Tibial nerve (tissue), 4 donors: ENCODE results near the gene RPS6KB1. TPM values are rescaled to one million over a fixed set of nuclear protein-coding genes. Genes with fewer than 3 reads are reported as not detected.

ENCODE experiments used
- DNase-seq, 2 donors: peaks; one replicate each; pipeline ENCODE4 v3.0.0-alpha.2; 2019; ENCODE audit warnings: low spot score in 2 of 2
- H3K27ac ChIP-seq, 4 donors: fragments of 200-600 bp; sonication (generic) in 3 of 4; one replicate each; pipeline ENCODE4 v1.5.1; 2017 to 2019; ENCODE audit warnings: mild to moderate bottlenecking in 1 of 4
- H3K27me3 ChIP-seq, 2 donors: fragments of 200-600 bp; sonication (generic) in 1 of 2; one replicate each; pipeline versions ENCODE4 v1.5.1 to v1.6.0; 2017 to 2019
- H3K36me3 ChIP-seq, 3 donors: fragments of 200-600 bp; sonication (generic); one replicate each; pipeline ENCODE4 v1.5.1; 2018 to 2019
- H3K4me1 ChIP-seq, 4 donors: fragments of 200-600 bp; sonication (generic) in 3 of 4; one replicate each; pipeline ENCODE4 v1.5.1; 2017 to 2019
- H3K4me3 ChIP-seq, 4 donors: fragments of 200-600 bp; sonication (generic) in 3 of 4; one replicate each; pipeline ENCODE4 v1.5.1; 2017 to 2019; ENCODE audit warnings: mild to moderate bottlenecking in 1 of 4, moderate library complexity in 1 of 4
- H3K9me3 ChIP-seq, 4 donors: fragments of 200-600 bp; sonication (generic) in 3 of 4; one replicate each; pipeline ENCODE4 v1.5.1; 2017 to 2019
- CTCF ChIP-seq, 5 experiments: fragments of 200-600 bp in 3 of 5; fragments of 450-650 bp in 2 of 5; sonication (generic) in 3 of 5; IDR thresholded peaks; one replicate each; pipeline ENCODE4 v1.5.1; 2016 to 2019; ENCODE audit warnings: antibody characterized with exemption in 5 of 5, mild to moderate bottlenecking in 3 of 5, moderate library complexity in 2 of 5
- EP300 ChIP-seq, 2 donors: sonication (generic); formaldehyde crosslinking; IDR thresholded peaks; one replicate each; pipeline ENCODE4 v1.6.1; 2017; ENCODE audit warnings: antibody characterized with exemption in 2 of 2, mild to moderate bottlenecking in 1 of 2
- POLR2A ChIP-seq, 2 donors: fragments of 450-650 bp; IDR thresholded peaks; one replicate each; pipeline ENCODE4 v1.6.1; 2017; ENCODE audit warnings: antibody characterized with exemption in 2 of 2, mild to moderate bottlenecking in 2 of 2, moderate library complexity in 2 of 2
- WGBS, 2 donors: methylation state at CpG; one replicate each; pipeline ENCODE4 v1.1.5; 2018; 5-methylcytosine and 5-hydroxymethylcytosine counted together
- total RNA-seq, 4 donors: library from RNA; depleted of rRNA; stranded (reverse); fragments of >200 nt; gene quantifications; one replicate each; pipeline ENCODE4 v1.1.0, GENCODE V29; 2016

The RPS6KB1 gene
- 10 to 100 TPM; 33.6 to 48.3 (median 43.2) TPM for total RNA-seq

GRCh38 chr17:59892924-59893675, at the start of gene RPS6KB1, which contains the start of gene TUBD1:
RPS6KB1 (plus strand) TSS chr17:59893121; CDS start chr17:59893185, 64 bp downstream.
TUBD1 (minus strand) TSS chr17:59892943; CDS start chr17:59891002, 1,941 bp downstream.
- peaks cover 0 to 56% (median 21%) of the 10 kb centered on the region in 4 donors for H3K4me1 ChIP-seq
- 1% methylated on average over 29 to 61 of the region's 61 CpGs for WGBS, 2 donors
- peak; percentile 87 to 98 for TF ChIP-seq EP300 (IDR thresholded peaks at IDR 0.05)
- TF ChIP-seq POLR2A (IDR thresholded peaks at IDR 0.05), result peak; percentile 81 to 94
- TF ChIP-seq CTCF (IDR thresholded peaks at IDR 0.05), result peak in 2 of 5 experiments; percentile 12 to 42
- no peaks in the 10 kb centered on the region for H3K27me3 ChIP-seq
- no peaks in the 10 kb centered on the region for H3K9me3 ChIP-seq
- peaks cover 0 to 26% (median 0%) of the 10 kb centered on the region in 3 donors for H3K36me3 ChIP-seq
- peak within 1 kb of the TSS; percentile 85 to 97 (median 95) for H3K27ac ChIP-seq
- peak within 1 kb of the TSS; percentile 91 to 100 (median 96) for H3K4me3 ChIP-seq
- peak; percentile 92 to 95 for DNase-seq

GRCh38 chr17:59844884-59845594, 47.9 kb upstream of the RPS6KB1 start:
- no peak for DNase-seq
- H3K4me1 ChIP-seq, result peaks cover 0 to 76% (median 36%) of the 10 kb centered on the region in 4 donors
- H3K9me3 ChIP-seq, result no peaks in the 10 kb centered on the region
- no peak overlapping the region for H3K4me3 ChIP-seq
- TF ChIP-seq POLR2A (IDR thresholded peaks at IDR 0.05) (no peak), EP300 (IDR thresholded peaks at IDR 0.05) (no peak), CTCF (IDR thresholded peaks at IDR 0.05) (no peak)
- H3K27me3 ChIP-seq, result no peaks in the 10 kb centered on the region
- H3K27ac ChIP-seq, result peak overlapping the region in 3 of 4 donors; percentile 76 to 97 (median 87)
- H3K36me3 ChIP-seq, result peaks cover 0 to 8% (median 0%) of the 10 kb centered on the region in 3 donors
- 93 to 94% methylated on average over 3 of the region's 3 CpGs for WGBS, 2 donors

GRCh38 chr17:59845595-59846393, 47.1 kb upstream of the RPS6KB1 start:
- H3K36me3 ChIP-seq, result peaks cover 0 to 3% (median 0%) of the 10 kb centered on the region in 3 donors
- WGBS, 2 donors, result 49 to 56% methylated on average over 3 of the region's 3 CpGs
- no peaks in the 10 kb centered on the region for H3K27me3 ChIP-seq
- H3K4me1 ChIP-seq, result peaks cover 0 to 70% (median 34%) of the 10 kb centered on the region in 4 donors
- no peaks in the 10 kb centered on the region for H3K9me3 ChIP-seq
- TF ChIP-seq EP300 (IDR thresholded peaks at IDR 0.05) (peak in 1 of 2 donors; percentile 45), POLR2A (IDR thresholded peaks at IDR 0.05) (no peak)
- no peak overlapping the region for H3K4me3 ChIP-seq
- H3K27ac ChIP-seq, result peak overlapping the region; percentile 2 to 97 (median 82)
- DNase-seq, result peak in 1 of 2 donors; percentile 48

GRCh38 chr17:59846394-59847165, 46.3 kb upstream of the RPS6KB1 start:
- peaks cover 0 to 3% (median 0%) of the 10 kb centered on the region in 3 donors for H3K36me3 ChIP-seq
- peak in 1 of 2 donors; percentile 61 for DNase-seq
- 26 to 27% methylated on average over 7 of the region's 7 CpGs for WGBS, 2 donors
- no peaks in the 10 kb centered on the region for H3K9me3 ChIP-seq
- TF ChIP-seq EP300 (IDR thresholded peaks at IDR 0.05) (peak in 1 of 2 donors; percentile 66), CTCF (IDR thresholded peaks at IDR 0.05) (peak in 1 of 5 experiments; percentile 5), POLR2A (IDR thresholded peaks at IDR 0.05) (no peak)
- no peaks in the 10 kb centered on the region for H3K27me3 ChIP-seq
- peak overlapping the region in 1 of 4 donors; percentile 1 for H3K4me3 ChIP-seq
- peaks cover 0 to 70% (median 36%) of the 10 kb centered on the region in 4 donors for H3K4me1 ChIP-seq
- H3K27ac ChIP-seq, result peak overlapping the region; percentile 2 to 97 (median 82)
